Activated effector memory CD4-positive, alpha-beta T cell treated with Interleukin-2 at 50 U/mL for 16 hours (primary cell): ENCODE results near the gene C1orf115.
"Not testable (repeated sequence)": the region's sequence is repeated elsewhere in the genome, so short reads cannot be mapped to it uniquely, and the experiment has no call there.

Experiments
- DNase-seq: peaks from one replicate; pipeline ENCODE4 v3.0.0-alpha.2; 2020

C1orf115 gene

GRCh38 chr1:220695426-220695825 is 5.3 kb downstream of the C1orf115 start:
- DNase-seq, result no peak

GRCh38 chr1:220696226-220696862 is 6.2 kb downstream of the C1orf115 start:
- DNase-seq, result no peak

- no peak for DNase-seq
Measured at GRCh38 chr1:220696863-220697231, 6.7 kb downstream of the C1orf115 start.

- DNase-seq, result no peak
Measured at GRCh38 chr1:220697326-220697725, 7.2 kb downstream of the C1orf115 start.

GRCh38 chr1:220698607-220699016 is 8.4 kb downstream of the C1orf115 start:
- DNase-seq, result no peak

- DNase-seq, result no peak
Measured at GRCh38 chr1:220699044-220699443, 8.9 kb downstream of the C1orf115 start.

GRCh38 chr1:220700556-220701179 is 10.5 kb downstream of the C1orf115 start:
- no peak for DNase-seq

- no peak for DNase-seq
Measured at GRCh38 chr1:220701974-220702373, 11.8 kb downstream of the C1orf115 start.

- DNase-seq, result no peak
Measured at GRCh38 chr1:220702733-220703270, 12.6 kb downstream of the C1orf115 start.

- no peak for DNase-seq
Measured at GRCh38 chr1:220703305-220703704, 13.1 kb downstream of the C1orf115 start.

GRCh38 chr1:220705782-220706181 is 15.6 kb downstream of the C1orf115 start:
- DNase-seq, result no peak

- DNase-seq, result no peak
Measured at GRCh38 chr1:220706480-220706879, 16.3 kb downstream of the C1orf115 start.

- DNase-seq, result no peak
Measured at GRCh38 chr1:220707160-220707559, 17.0 kb downstream of the C1orf115 start.

GRCh38 chr1:220708244-220708643 is 18.1 kb downstream of the C1orf115 start:
- DNase-seq, result no peak

- DNase-seq, result no peak
Measured at GRCh38 chr1:220708936-220709801, 19.0 kb downstream of the C1orf115 start.

GRCh38 chr1:220710333-220710732 is 20.2 kb downstream of the C1orf115 start:
- no peak for DNase-seq

- no peak for DNase-seq
Measured at GRCh38 chr1:220711056-220711809, 21.1 kb downstream of the C1orf115 start.

GRCh38 chr1:220715986-220716385 is 25.8 kb downstream of the C1orf115 start:
- DNase-seq, result not testable (repeated sequence)

- no peak for DNase-seq
Measured at GRCh38 chr1:220717800-220718640, 27.9 kb downstream of the C1orf115 start.

GRCh38 chr1:220721266-220721665 is 31.1 kb downstream of the C1orf115 start:
- not testable (repeated sequence) for DNase-seq

- no peak for DNase-seq
Measured at GRCh38 chr1:220726634-220727033, 36.5 kb downstream of the C1orf115 start.

GRCh38 chr1:220727519-220727918 is 37.4 kb downstream of the C1orf115 start:
- DNase-seq, result no peak
